Measurements from ENCODE around the gene RTEL1.

Gene RTEL1

DNA sequence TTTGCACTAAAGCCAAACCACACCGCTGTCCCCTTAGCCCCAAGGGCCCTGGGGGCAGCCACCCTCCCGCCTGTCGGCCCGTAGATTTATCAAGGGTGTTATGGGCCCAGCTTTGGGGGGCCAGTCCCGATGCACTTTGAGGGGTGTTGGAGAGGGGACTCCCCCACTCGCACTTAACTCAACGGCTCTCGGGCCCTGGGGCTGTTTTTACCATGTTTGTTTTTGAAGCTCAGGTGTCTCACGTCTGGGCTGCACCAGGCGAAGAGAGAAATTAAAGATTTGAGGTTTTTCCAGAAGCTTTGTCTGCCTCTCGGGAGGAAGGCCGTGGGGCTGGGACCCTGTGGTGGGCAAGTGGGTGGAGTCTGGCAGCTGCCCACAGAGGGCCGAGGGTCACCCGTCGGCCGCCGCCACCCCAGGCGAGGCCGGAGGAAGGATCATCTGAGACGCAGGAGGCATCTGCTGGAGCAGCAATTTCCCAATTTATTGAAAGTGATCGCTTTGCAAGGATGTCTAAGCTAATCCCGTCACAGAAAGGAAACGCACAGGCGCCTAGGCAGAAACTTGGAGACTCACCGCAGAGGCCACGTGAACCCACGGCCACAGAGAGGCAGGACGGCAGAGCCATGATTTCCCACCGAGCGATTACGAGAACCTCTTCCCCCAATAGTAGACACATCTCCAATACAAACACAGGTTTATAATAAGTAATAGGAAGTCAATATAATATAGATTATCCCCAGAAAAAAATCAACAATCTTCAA lies 85.3 kb downstream of the RTEL1 start:
- no peak for DNase-seq

DNA sequence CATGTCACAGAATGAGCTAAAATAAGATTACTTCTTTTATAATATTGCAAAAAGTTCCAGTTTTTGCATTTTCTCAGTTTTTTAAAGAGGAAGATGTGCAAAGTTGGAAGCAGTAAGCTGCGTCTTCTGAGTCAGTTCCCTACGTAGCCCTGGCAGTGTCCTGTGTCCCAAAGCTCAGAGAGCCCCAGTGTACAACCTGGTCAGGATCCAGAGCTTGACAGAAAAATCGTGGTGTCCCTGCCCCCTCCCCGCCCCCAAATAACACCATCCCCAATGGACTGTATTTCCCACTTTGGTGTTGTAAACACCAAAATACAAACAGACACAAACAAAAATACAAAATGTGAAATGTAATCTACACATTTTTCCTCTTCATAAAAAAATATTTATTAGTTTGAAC lies 86.0 kb downstream of the RTEL1 start:
- DNase-seq: no peak

DNA sequence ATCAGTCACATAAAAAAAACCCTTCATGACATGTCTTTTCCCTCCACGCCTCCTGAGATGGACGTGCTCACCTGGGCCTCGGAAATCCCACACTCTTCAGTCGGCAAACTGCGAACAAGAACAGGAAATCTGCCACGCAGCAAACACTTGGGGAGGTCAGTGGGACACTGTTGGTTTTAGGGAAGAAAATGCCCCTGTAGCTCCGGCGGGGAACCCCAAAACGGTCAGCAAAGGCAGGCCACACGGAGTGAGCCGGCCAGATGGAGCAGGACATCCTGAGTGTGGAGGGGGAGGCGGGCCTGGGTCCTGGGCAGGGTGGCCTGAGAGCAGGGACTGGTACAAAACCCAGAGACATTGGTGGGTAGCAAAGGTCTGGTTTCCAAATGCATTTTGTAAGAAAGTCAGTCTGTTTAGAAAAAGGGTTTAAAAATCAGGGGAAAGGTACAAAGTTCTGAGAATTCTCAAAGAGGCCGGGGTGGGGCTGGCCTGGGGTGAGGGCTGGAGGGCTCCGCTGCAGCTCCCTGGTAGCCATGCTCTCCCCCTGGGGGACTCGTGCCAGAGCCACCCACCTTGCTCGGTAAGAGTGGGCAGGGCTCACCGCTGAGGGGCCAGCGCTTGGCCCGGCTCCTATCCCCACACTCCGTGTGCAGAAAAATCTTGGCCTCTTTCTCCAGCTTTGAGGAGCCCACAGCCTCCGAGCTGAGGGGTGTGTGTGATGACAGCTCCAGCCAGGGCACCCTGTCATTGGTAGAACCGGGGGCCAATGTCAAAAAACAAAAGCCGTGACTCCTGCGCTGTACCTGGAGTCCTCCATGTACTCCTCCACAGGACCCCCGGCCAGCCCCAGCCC lies 86.7 kb downstream of the RTEL1 start:
- no peak for DNase-seq

DNA sequence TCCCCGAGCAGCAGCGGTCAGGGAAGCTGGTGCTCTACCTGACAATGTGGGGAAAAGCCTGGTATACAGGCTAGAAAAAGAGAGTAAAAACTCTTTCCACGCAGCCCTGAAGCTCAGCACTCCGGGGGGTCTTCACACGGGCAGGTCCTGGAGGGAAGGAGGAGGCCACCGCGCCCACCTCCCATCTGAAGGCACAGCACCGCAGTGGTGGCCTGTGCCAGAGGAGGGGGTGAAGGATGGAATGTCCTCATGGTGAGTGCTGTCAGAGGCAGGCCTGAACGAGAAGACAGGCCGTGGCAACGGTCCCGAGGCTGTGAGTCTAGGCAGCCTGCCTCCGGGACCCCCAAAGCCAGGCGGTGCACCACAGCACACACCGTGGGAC lies 87.3 kb downstream of the RTEL1 start:
- DNase-seq: no peak
